GM12801 (cell line): ENCODE results near the gene NRM.

Experiments used
- CTCF ChIP-seq: IDR thresholded peaks from one replicate; pipeline ENCODE4 v1.5.1; 2011; ENCODE audit warnings: control low read depth; ENCODE audit not compliant: insufficient read length; ENCODE audit errors: extremely low read depth

The NRM gene

GRCh38 chr6:30696432-30696831 lies 5.6 kb upstream of the NRM start:
- no peak for TF ChIP-seq CTCF

DNA sequence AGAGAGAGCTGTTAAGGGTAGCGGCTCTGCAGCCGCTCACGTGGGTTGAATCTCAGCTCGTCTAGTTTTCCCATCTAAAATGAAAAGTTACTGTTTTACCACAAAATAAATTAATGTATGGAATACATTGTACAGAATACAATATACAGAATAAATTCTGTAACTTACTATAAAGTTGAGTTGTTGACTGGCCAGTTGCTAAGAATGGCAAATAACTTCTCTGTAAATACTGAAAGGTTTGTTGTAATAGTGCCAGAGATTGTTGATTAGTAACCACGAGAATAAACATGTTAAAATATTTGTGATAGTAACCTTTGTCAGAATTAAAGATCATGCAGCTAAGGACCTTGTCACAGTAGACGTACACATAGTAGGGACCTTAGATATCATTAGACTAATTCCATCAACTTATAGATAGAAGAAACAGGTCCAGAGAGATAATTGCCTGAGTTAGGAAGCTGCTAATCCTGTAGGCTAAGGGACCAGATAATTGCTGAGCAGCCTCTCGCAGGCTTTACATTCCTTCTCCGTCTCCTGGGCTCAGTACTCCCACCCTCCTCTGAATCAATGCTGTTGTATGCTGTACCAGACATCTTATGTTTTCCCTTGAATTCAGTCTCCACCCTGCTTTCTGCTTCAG lies 544 bp upstream of the NRM start:
- TF ChIP-seq CTCF = no peak

DNA sequence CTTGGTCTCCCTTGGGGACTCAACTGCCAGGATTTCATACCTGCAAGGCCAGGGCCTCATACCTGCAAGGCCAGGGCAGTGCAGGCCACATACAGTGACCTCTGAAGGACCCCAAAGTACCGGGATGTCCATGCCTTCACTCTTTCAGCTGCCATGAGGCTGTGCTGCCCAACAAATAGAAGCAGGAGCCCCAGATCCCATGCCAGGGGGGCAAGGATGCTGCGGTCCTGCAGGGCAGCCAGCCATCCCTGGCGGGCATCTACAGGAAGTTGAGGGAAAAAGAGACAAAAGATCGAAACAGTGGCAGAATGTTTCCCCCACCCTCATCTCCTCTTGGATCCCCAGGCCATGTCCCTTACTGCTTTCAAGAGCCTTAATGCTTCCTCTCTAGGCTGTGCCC lies 799 bp downstream of the NRM start:
- TF ChIP-seq CTCF = no peak

GRCh38 chr6:30689022-30689865 lies 1.5 kb downstream of the NRM start:
- TF ChIP-seq CTCF = no peak

- TF ChIP-seq CTCF = no peak
Observed at GRCh38 chr6:30688569-30688968, 2.2 kb downstream of the NRM start.

- no peak for TF ChIP-seq CTCF
Observed at GRCh38 chr6:30687659-30688431, 2.9 kb downstream of the NRM start.
